ENCODE data around the gene FAM50B. TPM values are rescaled to one million over a fixed set of nuclear protein-coding genes. Genes with fewer than 3 reads are reported as not detected.

Gene FAM50B
- total RNA-seq, 1 experiment from 2014 or later: 4.0 TPM

DNA sequence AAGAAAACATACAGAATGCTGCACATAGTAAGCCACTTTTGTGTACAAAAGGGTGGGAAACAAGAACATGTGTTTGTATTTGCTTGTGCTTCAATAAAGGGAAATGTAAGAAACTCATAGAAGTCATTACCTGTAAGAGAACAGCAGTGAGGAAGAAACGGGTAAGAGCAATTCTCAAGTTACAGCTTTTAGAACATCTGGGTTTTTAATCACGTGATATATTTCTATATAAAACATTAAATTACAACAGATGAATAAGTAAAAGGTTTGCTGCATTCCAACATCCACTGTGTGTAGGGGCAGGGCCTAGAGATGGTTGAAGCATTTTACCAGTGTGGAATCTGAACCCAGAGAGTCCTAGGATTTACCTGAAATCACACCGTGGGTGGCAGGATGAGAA is 36.6 kb upstream of the FAM50B start:
- Histone ChIP-seq H3K4me3 (ENCODE audit: insufficient read depth, low read depth, low read length) (no peak overlapping the region), H3K36me3 (replicated peaks; ENCODE audit: control insufficient read depth, insufficient read depth, low read length) (no peaks in the 10 kb centered on the region), H3K27me3 (ENCODE audit: control insufficient read depth, insufficient read depth, low read length) (no peaks in the 10 kb centered on the region)
- no peak for DNase-seq

DNA sequence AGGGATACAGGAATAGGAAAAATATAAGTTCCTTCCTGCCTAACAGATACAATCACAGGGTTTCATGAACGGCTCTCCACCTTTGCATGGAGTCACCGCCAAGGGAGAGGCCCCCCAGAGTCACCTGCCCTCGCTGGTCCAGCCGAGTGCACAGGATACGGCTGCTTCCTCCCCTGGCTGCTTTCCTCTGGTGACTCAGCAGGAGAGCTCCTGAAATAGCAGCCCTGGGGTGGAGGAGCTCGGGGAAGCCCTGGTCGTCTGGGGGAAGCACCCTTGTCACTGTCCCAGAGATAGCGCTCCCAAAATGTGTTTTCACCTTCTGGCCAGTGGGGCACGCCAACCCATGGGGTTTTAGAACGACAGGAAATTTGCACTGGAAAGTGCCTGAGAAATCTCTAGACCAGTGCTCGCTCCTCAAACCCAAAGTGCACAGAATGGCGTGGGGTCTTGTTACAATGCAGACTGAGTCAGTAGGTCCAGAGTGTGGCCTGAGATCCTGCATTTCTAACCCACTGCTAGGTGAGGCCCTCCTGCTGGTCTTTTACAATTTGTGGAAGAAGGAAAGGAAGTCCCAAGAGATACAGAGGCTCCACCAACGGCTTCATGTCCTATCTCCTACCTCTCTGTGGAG is 35.9 kb upstream of the FAM50B start:
- DNase-seq: no peak
- no peak overlapping the region for H3K4me3 ChIP-seq (ENCODE audit: insufficient read depth, low read depth, low read length)

DNA sequence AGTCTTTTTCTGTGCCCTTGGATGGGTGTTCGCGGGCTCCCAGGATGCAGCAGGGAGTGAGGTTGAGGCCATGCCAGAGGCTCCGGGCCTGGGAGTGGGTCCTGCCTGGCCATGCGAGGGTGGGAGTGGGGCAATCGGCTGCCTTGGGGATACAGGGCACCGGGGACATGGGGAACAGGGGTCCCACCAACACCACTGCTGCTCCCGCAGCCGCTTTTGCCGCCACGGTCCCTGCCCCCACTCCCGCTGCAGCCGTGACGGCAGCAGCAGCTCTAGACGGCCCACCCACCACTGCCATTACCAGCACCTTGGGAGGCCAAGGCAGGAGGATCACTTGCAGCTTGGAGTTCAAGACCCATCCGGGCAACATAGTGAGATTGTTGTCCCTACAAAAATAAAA is 35.3 kb upstream of the FAM50B start:
- no peak for DNase-seq
- no peak overlapping the region for H3K4me3 ChIP-seq (ENCODE audit: insufficient read depth, low read depth, low read length)
- no peaks in the 10 kb centered on the region for H3K27me3 ChIP-seq (ENCODE audit: control insufficient read depth, insufficient read depth, low read length)
- H3K36me3 ChIP-seq (replicated peaks; ENCODE audit: control insufficient read depth, insufficient read depth, low read length): no peaks in the 10 kb centered on the region

More for the DNA sequence above, 35.9 kb upstream of the FAM50B start:
- Histone ChIP-seq H3K27me3 (ENCODE audit: control insufficient read depth, insufficient read depth, low read length) (no peaks in the 10 kb centered on the region), H3K36me3 (replicated peaks; ENCODE audit: control insufficient read depth, insufficient read depth, low read length) (no peaks in the 10 kb centered on the region)

DNA sequence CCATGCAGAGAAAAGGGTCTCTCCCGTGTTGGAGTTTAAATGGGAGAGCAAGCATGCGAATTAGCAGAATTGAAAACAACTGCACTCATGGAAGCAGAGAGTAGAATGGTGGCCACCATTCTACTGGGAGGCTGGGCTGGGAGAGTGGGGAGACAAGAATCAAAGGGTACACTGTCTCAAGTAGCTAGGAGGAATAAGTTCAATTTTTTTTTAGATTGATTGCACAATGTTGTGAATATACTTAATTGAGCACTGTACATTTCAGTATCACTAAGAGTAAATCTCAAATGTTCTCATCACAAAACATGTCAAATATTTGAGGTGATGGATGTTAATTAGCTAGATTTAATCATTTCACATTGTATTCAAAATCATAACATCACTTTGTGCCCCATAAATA is 34.6 kb upstream of the FAM50B start:
- DNase-seq: no peak
- Histone ChIP-seq H3K4me3 (ENCODE audit: insufficient read depth, low read depth, low read length) (no peak overlapping the region), H3K36me3 (replicated peaks; ENCODE audit: control insufficient read depth, insufficient read depth, low read length) (no peaks in the 10 kb centered on the region), H3K27me3 (ENCODE audit: control insufficient read depth, insufficient read depth, low read length) (no peaks in the 10 kb centered on the region)

DNA sequence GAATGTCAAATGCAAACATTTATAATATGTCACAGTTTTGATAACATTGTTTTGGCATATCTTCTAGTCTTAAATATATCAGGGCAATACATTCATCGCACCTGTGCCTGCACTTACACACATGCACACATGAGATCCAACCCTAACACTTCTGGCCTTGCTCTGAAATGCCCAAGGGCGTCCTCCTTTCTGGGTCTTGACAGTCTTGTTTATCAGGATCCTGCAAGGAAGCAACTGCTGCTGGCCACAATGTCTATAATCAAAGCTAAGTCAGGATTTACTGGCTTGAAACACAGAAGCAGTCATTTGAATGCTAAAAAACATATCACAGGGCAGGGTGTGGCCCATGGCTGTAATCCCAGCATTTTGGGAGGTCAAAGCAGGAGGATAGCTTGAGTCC is 32.9 kb upstream of the FAM50B start:
- DNase-seq: no peak
- Histone ChIP-seq H3K36me3 (replicated peaks; ENCODE audit: control insufficient read depth, insufficient read depth, low read length) (no peaks in the 10 kb centered on the region), H3K27me3 (ENCODE audit: control insufficient read depth, insufficient read depth, low read length) (peaks cover 1% of the 10 kb centered on the region; the same call in 1 of the 2 replicates), H3K4me3 (ENCODE audit: insufficient read depth, low read depth, low read length) (no peak overlapping the region)

DNA sequence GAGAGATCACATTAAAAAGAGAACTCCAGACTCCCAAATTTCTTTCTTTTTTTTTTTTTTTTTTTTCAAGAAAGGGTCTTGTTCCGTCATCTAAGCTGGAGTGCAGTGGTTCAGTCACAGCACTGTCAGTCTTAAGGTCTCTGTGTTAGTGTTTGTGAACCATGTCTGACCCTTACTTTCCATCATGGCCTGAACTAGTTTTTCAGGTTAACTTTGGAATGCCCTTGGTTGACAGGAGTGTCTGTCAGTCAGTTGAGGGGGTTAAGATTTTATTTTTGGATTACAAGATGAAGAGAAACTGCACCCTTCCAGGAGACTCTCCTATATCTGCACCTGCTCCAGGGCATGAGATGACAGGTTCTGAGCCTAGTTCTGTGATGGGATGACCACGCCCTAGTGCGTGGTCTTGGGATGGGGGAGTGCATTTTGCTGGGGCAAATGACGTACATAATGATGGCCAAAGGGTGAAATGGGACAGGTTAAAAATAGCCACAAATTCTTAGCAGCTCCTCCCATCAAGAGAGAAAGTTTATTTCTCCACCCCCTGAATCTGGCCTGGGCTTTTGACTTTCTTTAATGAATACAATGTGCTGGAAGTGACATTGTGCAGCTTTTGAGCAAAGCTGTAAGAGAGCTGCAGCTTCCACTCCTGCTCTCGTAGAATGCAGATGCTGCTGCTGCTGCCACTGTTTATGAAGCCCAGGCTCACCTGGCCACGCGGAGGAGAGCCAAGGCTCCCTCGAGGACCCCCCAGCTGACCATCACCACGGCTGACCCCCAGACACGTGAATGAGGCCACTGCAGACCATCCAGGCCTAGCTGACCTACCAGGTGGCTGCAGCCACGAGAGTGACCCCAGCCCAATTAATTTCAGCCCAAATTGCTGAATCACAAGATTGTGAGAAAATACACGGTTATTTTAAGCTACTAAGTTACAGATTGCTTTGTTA is 29.7 kb upstream of the FAM50B start:
- no peak overlapping the region for H3K4me3 ChIP-seq (ENCODE audit: insufficient read depth, low read depth, low read length)
- no peaks in the 10 kb centered on the region for H3K36me3 ChIP-seq (replicated peaks; ENCODE audit: control insufficient read depth, insufficient read depth, low read length)
- H3K27me3 ChIP-seq (ENCODE audit: control insufficient read depth, insufficient read depth, low read length): peaks cover 1% of the 10 kb centered on the region; the same call in 1 of the 2 replicates
- DNase-seq: no peak

DNA sequence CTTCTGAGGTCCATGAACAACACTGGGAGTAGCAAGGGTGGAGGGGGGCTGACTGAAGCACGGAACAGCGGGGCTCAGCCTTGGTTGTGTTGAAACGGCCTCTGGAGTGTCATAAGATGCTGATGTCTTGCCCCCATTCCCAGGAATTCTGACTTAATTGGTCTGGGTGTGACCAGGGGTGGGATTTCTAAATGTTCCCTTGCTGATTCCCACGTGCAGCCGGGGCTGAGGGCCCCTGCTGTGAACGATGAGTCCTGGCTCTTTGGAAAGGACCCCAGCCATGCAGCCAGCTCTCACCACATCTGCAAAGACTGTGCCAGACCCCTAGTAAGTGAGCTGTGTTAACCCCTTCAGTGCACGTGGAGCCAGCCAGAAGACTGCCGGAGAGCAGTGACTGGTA is 28.6 kb upstream of the FAM50B start:
- DNase-seq: no peak

DNA sequence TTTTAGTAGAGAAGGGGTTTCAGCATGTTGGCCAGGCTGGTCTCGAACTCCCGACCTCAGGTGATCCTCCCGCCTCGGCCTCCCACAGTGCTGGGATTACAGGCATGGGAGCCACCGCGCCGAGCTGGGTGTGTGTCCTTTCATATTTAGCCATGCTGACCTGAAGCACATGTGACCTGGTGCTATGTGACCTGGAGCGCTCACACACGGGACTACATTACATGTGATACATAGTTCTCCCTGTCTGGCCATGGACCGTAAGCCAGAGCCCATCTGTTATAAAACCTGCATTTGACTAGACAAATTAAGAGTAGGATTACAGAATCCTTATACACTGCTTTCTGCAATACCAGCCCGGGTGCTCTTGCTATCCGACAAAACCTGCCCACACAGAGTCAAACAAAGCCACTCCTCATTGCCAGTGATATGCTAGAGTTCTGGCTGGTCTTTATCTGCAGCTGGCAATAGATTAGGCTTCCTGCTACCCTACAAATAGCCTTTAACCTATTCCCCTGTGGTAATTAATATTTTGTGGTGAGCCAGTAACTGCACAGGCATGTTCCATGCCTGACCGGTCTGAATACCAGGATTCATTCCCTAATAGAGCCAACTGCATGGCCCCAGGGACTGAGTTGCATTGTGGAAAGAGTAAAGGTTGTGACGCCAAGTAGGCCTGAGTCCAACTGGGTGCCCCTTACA is 26.3 kb upstream of the FAM50B start:
- no peak for DNase-seq
- Histone ChIP-seq H3K27me3 (ENCODE audit: control insufficient read depth, insufficient read depth, low read length) (peaks cover 1% of the 10 kb centered on the region; the same call in 1 of the 2 replicates), H3K4me3 (ENCODE audit: insufficient read depth, low read depth, low read length) (no peak overlapping the region)

More for the DNA sequence above, 28.6 kb upstream of the FAM50B start:
- H3K27me3 ChIP-seq (ENCODE audit: control insufficient read depth, insufficient read depth, low read length): peaks cover 1% of the 10 kb centered on the region; the same call in 1 of the 2 replicates
- no peaks in the 10 kb centered on the region for H3K36me3 ChIP-seq (replicated peaks; ENCODE audit: control insufficient read depth, insufficient read depth, low read length)
- no peak overlapping the region for H3K4me3 ChIP-seq (ENCODE audit: insufficient read depth, low read depth, low read length)

DNA sequence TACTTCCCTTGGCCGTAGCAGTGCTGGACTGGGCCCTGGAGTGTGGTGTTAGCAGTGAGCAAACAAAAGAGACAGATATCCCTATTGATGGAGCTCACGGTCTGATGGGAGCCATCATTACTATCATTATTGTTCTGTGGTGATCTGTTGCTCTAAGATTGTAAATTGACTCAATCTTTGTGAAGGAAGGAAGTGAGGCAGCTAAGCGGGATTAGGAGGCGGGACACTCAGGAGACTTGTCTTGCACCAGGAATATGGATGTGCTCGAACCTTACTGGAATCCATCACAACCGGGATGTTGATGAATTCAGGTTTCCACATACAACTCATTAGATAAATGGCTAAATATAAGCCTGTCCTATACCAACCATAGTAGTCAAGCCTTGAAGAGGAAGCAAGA is 25.5 kb upstream of the FAM50B start:
- H3K27me3 ChIP-seq (ENCODE audit: control insufficient read depth, insufficient read depth, low read length): peaks cover 1% of the 10 kb centered on the region; the same call in 1 of the 2 replicates
- H3K36me3 ChIP-seq (replicated peaks; ENCODE audit: control insufficient read depth, insufficient read depth, low read length): no peaks in the 10 kb centered on the region
- DNase-seq: no peak
- H3K4me3 ChIP-seq (ENCODE audit: insufficient read depth, low read depth, low read length): no peak overlapping the region

More for the DNA sequence above, 26.3 kb upstream of the FAM50B start:
- no peaks in the 10 kb centered on the region for H3K36me3 ChIP-seq (replicated peaks; ENCODE audit: control insufficient read depth, insufficient read depth, low read length)

DNA sequence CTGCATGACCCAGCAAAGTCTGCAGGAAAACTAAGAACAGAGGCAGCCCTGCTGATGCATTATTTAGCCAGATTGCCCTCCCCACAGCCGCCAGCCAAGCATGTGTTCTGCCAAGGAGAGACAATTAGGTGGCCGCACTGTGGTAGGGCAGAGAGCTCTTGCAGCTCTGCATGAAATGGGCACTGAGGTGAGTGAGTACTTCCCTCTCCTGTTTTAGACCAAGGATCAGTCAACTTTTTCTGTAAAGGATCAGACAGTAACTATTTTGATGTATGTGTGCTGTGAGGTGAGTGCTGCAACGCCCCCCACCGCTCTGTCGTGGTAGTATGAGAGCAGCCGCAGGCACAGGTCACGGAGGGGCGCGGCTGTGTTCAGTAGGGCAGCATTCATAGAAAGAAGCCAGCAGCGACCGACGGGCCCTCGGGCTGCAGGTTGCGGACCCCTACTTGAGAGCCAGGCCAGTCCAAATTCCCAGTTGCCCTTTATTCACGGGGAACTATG is 23.8 kb upstream of the FAM50B start:
- DNase-seq: peak; percentile 81
- Histone ChIP-seq H3K27me3 (ENCODE audit: control insufficient read depth, insufficient read depth, low read length) (peaks cover under 1% of the 10 kb centered on the region; the same call in 1 of the 2 replicates), H3K36me3 (replicated peaks; ENCODE audit: control insufficient read depth, insufficient read depth, low read length) (no peaks in the 10 kb centered on the region), H3K4me3 (ENCODE audit: insufficient read depth, low read depth, low read length) (no peak overlapping the region)

DNA sequence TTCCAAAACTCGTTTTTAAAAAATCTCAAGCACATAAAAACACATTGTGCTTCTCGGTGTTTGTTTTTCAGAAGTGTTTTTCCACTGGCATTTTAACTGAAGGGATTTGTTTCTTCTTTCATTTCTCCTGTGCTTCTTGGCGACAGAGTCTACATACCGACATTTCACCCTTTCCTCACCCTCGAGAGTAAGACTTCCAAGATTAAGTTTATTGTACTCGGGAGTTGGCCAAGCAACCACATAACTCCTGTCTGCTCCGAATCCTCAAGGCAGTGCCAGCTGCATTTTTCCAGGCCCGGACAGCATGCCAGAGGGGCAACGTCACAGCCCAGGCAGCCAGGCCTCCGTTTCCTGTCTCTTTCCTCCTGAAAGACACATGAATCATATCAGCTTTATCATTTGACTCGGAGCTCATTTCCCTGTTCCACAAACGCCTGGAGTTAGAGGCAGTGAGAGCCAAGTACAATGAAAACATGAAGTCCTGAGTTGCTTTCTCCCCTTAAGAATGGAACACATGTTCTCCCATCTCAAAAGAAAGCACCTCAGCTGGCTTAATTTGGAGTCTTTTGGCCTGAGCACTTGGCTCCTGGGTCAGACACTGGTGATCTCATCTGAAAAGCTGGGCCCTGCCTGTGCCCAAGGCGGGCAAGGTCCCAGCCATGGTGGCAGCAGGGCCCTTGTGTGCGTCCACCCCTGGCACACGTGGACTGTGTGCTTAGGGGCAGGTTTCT is 23.2 kb upstream of the FAM50B start:
- Histone ChIP-seq H3K36me3 (replicated peaks; ENCODE audit: control insufficient read depth, insufficient read depth, low read length) (no peaks in the 10 kb centered on the region), H3K27me3 (ENCODE audit: control insufficient read depth, insufficient read depth, low read length) (no peaks in the 10 kb centered on the region), H3K4me3 (ENCODE audit: insufficient read depth, low read depth, low read length) (no peak overlapping the region)
- DNase-seq: no peak

DNA sequence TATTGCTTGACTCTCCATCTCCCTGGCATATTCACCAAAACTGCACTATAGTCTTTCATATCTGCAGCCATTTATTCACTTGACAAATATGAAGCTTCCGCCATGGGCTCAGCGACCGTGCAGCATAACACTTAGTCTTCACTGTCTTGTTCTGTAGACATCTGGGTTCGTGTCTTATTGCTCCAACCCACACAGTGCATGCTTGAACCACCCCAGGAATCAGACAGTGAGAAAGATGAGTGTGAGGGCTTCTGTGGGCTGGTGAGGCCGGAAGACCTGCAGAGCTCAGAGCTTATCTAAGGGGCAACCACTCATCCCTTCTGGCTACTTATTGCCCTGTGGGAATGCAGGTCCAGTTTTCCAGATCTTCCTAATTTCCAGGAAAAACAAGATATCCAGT is 19.9 kb upstream of the FAM50B start:
- H3K36me3 ChIP-seq (replicated peaks; ENCODE audit: control insufficient read depth, insufficient read depth, low read length): no peaks in the 10 kb centered on the region
- no peak for DNase-seq
- H3K4me3 ChIP-seq (ENCODE audit: insufficient read depth, low read depth, low read length): no peak overlapping the region
- H3K27me3 ChIP-seq (ENCODE audit: control insufficient read depth, insufficient read depth, low read length): no peaks in the 10 kb centered on the region

DNA sequence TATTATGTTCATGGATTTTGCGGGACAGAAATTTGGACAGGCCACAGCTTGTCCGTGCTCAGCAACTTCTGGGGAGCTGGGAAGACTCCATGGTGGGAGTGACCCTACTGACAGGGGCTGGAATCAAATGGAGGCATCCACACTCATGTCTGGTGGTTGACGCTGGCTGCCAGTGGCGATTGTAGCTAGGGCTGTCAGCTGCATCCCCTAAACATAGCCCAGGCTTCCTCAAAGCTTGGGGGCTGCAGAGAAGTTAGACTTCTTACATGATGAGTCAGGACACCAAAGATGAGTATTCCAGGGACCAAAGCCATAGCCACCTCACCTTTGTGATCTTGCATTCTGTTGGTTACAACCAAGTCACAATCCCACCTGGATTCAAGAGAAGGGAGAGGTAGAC is 18.4 kb upstream of the FAM50B start:
- H3K4me3 ChIP-seq (ENCODE audit: insufficient read depth, low read depth, low read length): no peak overlapping the region
- H3K36me3 ChIP-seq (replicated peaks; ENCODE audit: control insufficient read depth, insufficient read depth, low read length): no peaks in the 10 kb centered on the region
- no peak for DNase-seq
- no peaks in the 10 kb centered on the region for H3K27me3 ChIP-seq (ENCODE audit: control insufficient read depth, insufficient read depth, low read length)
